Aorta (tissue), 5 donors: ENCODE measurements around the gene UBA52. TPM values are rescaled to one million over a fixed set of nuclear protein-coding genes. Genes with fewer than 3 reads are reported as not detected.

Source experiments
- ATAC-seq: fragments of 200-7000 bp; cut with Tn5 transposase; one replicate; pipeline ENCODE4 v1.9.1; 2022; ENCODE audit warnings: moderate library complexity; ENCODE audit not compliant: low FRiP score
- DNase-seq, 2 donors: peaks; one replicate each; pipeline ENCODE4 v3.0.0-alpha.2; 2020
- H3K27ac ChIP-seq, 2 donors: one replicate each; pipeline ENCODE4 v1.5.1; 2013; ENCODE audit warnings: low read length in 2 of 2, mild to moderate bottlenecking in 2 of 2, moderate library complexity in 2 of 2, control low read depth in 1 of 2, inconsistent platforms in 1 of 2, low read depth in 1 of 2
- H3K27me3 ChIP-seq, 2 donors: one replicate each; pipeline ENCODE4 v1.6.1; 2013; ENCODE audit warnings: control low read depth in 1 of 2, low read length in 1 of 2, mild to moderate bottlenecking in 1 of 2, moderate library complexity in 1 of 2; ENCODE audit not compliant: insufficient read depth in 2 of 2, control insufficient read depth in 1 of 2
- H3K36me3 ChIP-seq, 2 donors: one replicate each; pipeline ENCODE4 v1.6.1; 2013; ENCODE audit warnings: control low read depth in 1 of 2, low read length in 1 of 2, mild to moderate bottlenecking in 1 of 2; ENCODE audit not compliant: insufficient read depth in 2 of 2, control insufficient read depth in 1 of 2
- H3K4me1 ChIP-seq, 2 donors: one replicate each; pipeline ENCODE4 v1.6.1; 2013; ENCODE audit warnings: low read length in 2 of 2, control low read depth in 1 of 2, mild to moderate bottlenecking in 1 of 2, moderate library complexity in 1 of 2; ENCODE audit not compliant: insufficient read depth in 2 of 2, control insufficient read depth in 1 of 2
- H3K4me3 ChIP-seq, 2 donors: one replicate each; pipeline ENCODE4 v1.5.1; 2013; ENCODE audit warnings: low read length in 2 of 2, control low read depth in 1 of 2, mild to moderate bottlenecking in 1 of 2
- H3K9me3 ChIP-seq: one replicate; pipeline ENCODE4 v1.6.1; 2013; ENCODE audit warnings: mild to moderate bottlenecking, low read length; ENCODE audit not compliant: control insufficient read depth
- WGBS, 2 donors: extraction: QIAGEN DNeasy Blood & Tissue Kit; methylation state at CpG; one replicate each; pipeline ENCODE4 v1.1.7; 2013; 5-methylcytosine and 5-hydroxymethylcytosine counted together
- intact Hi-C, 2 donors: fragments of 100-400 bp; cut with DNase I; formaldehyde crosslinking; loops; one replicate each; pipeline versions ENCODE4 v1.14.2 to v1.15.0; 2022
- polyA plus RNA-seq, 2 donors: library from polyadenylated mRNA; stranded (reverse); fragments of 200-250 nt; gene quantifications; one replicate each; pipeline ENCODE4 v1.2.3, GENCODE V29; 2013
- total RNA-seq, 2 donors: library from RNA; stranded (reverse); fragmentation: NEBNext Ultra II Directional; extraction: Animal tissue kit (Norgen Biotek cat#: 25700); gene quantifications; one replicate each; pipeline ENCODE4 v1.2.1, GENCODE V29; 2021
- donor health status: healthy with polysubstance abuse.
- donor health status: Bipolar disorder and iron deficiency.
- donor health status: DM: no; HTN: no; CAD: no.
- donor health status: DM: no; HTN: no; CAD: no.
- donor health status: DM: yes; HTN: yes; CAD: no.

Gene UBA52
- total and polyA plus RNA-seq, 4 donors = 750 to 1,252 (median 1,006) TPM

DNA sequence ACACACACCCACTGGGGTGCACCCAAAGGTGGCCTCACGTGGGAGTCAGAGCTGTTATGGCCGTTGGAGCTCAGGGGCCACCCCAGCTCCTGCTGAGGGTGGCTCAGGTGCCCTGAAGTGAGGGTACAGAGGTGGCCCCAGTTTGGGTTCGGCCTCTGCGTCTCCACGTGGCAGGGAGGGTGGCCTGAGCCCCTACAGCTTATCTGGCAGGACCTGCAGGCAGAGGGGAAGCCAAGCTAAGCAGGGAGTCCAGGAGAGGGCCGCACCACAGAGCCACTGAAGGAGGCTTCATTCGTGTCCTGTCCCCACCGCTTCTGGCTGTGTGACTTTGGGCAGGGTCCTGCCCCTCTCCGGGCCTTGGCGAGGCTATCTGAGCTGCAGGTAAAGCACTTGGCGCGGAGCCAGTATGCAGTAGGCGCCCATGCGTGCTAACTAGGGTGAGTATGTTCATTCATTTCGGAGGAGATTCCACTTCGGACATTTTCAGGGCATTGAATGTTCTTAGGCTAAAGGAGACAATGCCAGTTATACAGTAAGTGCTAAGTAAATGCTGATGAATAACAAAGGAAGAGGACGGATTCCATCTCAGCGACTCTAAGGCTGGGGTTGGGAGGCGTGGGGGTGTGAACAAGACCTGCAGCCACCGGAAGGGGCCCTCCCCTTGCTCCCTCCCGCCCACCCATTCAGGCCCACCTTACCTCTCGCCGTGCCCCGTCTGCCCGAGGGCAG lies 21.9 kb downstream of the UBA52 start:
- 31 to 32% methylated on average over 25 of the region's 25 CpGs for WGBS, 2 donors
- DNase-seq = no peak

DNA sequence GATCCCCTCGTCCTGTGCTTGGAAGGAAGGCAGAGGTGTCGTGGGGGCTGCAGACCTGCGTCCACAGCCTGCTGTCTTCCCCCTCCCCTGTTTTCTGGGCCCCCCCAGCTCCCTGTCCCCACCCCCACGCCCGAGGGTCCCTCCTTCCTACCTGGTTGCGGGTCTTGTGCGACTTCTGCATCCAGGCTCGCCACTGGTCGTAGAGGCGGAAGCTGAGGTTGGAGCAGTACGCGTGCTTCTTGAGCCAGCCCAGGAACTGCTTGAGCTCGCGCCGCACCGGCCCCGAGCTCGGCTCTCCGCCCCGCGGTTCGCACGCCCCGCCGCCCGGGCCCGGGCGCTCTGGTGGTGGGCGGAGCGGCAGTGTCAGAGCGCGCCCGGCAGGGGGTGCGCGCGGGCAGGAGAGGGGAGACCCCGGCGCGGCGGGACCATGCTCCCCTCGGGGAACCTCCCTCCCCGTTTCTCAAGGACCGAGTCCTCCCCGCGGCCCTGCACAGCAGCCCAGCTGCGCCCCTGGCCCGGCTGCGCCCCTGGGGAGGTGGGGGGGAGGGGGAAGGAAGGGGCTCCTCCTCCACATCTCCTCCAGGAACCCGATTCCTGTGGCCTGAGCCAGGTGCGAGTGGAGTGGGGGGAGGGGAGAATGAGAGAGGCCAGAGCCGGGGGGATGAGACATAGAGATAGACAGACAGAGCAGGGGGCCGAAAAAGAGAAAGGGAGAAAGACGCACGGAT lies 22.6 kb downstream of the UBA52 start:
- Histone ChIP-seq H3K36me3 (no peaks in the 10 kb centered on the region), H3K4me1 (no peaks in the 10 kb centered on the region), H3K9me3 (no peaks in the 10 kb centered on the region), H3K4me3 (no peak overlapping the region), H3K27ac (no peak overlapping the region), H3K27me3 (no peaks in the 10 kb centered on the region)
- 0 to 1% methylated on average over 50 to 54 of the region's 54 CpGs for WGBS, 2 donors
- ATAC-seq (peak; percentile 88), DNase-seq (peak; percentile 84 to 93)
- intact Hi-C loops = loop anchor here (2.0 to 10.0 kb wide), 3 partner anchors 88 to 253 kb away; partner anchors contain the start of gene CRTC1 (in 1 of the 2)

More for the DNA sequence above, 21.9 kb downstream of the UBA52 start:
- H3K27ac ChIP-seq = no peak overlapping the region
- H3K36me3 ChIP-seq = no peaks in the 10 kb centered on the region
- H3K27me3 ChIP-seq = no peaks in the 10 kb centered on the region
- ATAC-seq = no peak
- H3K4me3 ChIP-seq = no peak overlapping the region
- no peaks in the 10 kb centered on the region for H3K9me3 ChIP-seq
- intact Hi-C loops = loop anchor here (2.0 to 10.0 kb wide), 3 partner anchors 89 to 253 kb away; partner anchors contain the start of gene CRTC1 (in 1 of the 2)
- no peaks in the 10 kb centered on the region for H3K4me1 ChIP-seq

DNA sequence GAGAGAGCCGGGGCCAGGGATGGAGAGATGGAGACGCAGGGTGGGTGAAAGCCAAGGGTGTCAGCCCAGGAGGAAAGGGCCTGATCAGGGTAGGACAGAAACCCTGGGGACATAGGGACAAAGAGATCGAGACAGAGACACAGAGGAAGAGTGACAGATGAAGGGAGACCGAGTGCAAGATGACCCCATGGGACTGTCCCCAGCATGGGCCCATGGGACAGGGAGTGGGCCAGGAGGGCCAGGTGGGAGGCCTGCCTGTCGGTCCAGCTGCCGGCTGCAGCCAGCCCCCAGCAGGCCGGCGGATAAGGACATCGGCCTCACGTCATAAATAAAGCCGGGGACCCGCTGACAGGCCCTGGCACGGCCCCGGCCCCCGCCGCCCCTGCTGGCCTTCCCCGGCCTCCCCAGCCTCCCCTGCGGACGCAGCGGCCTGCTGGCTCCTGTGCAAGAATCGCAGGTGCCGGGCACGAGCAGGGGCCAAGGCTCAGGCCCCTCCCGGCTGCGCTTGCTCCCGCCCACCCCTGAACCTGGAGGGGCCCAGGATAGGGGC lies 23.2 kb downstream of the UBA52 start:
- H3K4me1 ChIP-seq = no peaks in the 10 kb centered on the region
- 10 to 13% methylated on average over 21 to 26 of the region's 26 CpGs for WGBS, 2 donors
- no peaks in the 10 kb centered on the region for H3K27me3 ChIP-seq
- H3K36me3 ChIP-seq = no peaks in the 10 kb centered on the region
- ATAC-seq (no peak), DNase-seq (no peak)
- H3K4me3 ChIP-seq = no peak overlapping the region
- no peak overlapping the region for H3K27ac ChIP-seq
- H3K9me3 ChIP-seq = no peaks in the 10 kb centered on the region
- intact Hi-C loops = loop anchor here (2.0 to 10.0 kb wide), 4 partner anchors 82 to 252 kb away; partner anchors contain the start of gene CRTC1 (in 1 of the 2)

DNA sequence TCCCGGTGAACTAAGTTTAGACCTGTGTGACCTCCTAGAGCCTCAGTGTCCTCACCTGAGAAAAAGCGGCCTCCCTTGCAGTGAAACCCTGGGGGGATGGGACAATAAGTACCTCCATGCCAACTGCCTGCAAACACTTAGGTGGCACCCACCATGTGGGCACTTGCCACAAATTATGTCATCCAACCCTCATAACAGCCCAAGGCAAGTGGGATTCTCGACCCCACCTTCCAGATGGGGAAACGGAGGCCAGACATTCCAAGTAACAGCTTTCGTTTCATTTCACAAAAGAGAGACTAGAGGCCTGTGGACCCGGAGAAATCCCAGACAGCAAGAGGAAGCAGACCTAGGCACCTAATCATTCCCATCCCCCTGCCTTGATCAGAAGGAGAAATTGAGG lies 23.8 kb downstream of the UBA52 start:
- H3K27me3 ChIP-seq = no peaks in the 10 kb centered on the region
- no peak overlapping the region for H3K27ac ChIP-seq
- no peak for DNase-seq
- WGBS, 2 donors = 76 to 77% methylated on average over 6 of the region's 6 CpGs
- H3K4me1 ChIP-seq = no peaks in the 10 kb centered on the region
- intact Hi-C loops = loop anchor here (2.0 to 10.0 kb wide), 3 partner anchors 82 to 251 kb away; no protein-coding TSS in a partner anchor
- no peaks in the 10 kb centered on the region for H3K36me3 ChIP-seq
- no peak overlapping the region for H3K4me3 ChIP-seq
- no peak for ATAC-seq
- H3K9me3 ChIP-seq = no peaks in the 10 kb centered on the region

DNA sequence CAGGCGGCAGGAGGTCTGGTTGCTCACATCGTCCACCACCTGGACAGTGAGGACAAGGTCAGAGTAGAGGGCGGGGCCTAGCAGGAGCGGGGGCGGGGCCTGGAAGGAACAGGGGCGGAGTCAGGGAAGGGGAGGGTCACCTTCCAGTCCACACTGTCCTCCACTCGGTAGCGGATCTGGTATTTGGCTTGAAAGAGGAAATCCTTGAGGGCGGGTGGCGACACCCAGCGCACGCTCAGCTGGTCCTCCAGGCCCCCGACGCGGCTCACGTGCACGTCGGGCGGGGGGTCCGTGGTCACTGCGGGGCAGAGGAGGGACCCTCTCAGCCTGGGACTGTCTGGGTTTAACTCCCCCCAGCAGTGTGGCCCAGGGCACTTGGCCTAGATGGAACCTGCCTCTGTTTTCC lies 25.1 kb downstream of the UBA52 start:
- peak; percentile 3 for ATAC-seq
- no peak overlapping the region for H3K4me3 ChIP-seq
- H3K4me1 ChIP-seq = no peaks in the 10 kb centered on the region
- WGBS, 2 donors = 17 to 24% methylated on average over 17 to 21 of the region's 21 CpGs
- H3K36me3 ChIP-seq = no peaks in the 10 kb centered on the region
- intact Hi-C loops = loop anchor here in 1 of 2 donors (5.0 to 10.0 kb wide), 2 partner anchors 81 to 248 kb away; no protein-coding TSS in a partner anchor
- H3K9me3 ChIP-seq = no peaks in the 10 kb centered on the region
- no peak overlapping the region for H3K27ac ChIP-seq
- peak in 1 of 2 donors; percentile 63 for DNase-seq
- H3K27me3 ChIP-seq = no peaks in the 10 kb centered on the region

DNA sequence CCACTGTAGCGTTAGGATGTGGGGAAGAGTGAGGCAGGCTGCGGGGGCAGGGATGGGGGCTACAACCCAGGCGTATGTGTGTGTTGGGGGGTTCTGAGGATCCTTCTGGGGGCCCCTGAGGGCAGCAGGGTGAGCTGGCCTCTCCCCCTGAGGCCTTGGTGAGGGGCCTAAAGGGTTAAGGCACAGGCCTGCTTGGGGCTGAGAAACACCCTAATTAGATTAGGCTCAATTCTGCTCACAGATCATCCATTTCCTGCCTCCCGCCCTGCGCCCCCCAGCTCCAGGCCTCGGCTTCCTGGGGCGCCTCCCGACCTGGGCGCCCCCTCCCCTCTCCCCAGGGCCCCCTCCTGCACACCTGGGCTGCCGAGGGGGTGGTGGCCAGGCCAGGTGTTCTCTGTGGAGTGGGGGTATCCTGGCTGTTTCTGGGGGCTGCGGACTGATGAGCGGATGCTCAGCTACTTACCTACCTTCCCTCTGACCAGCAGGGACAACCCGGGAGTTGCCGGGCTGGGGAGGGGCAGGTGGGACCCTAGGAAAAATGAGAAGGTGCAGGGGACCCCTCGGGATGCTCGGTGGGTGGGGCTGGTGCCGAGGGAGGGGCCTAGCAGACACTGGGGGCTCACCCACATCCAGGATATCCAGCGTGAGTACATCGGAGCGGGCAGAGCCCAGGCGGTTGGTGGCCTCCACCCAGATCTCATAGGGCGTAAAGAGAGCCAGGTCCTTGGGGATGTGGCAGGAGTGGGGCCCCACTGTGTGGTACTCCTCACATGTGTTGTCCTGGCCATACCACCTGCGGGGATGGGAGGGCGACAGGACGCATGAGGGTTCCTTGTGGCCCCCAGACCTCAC lies 26.4 kb downstream of the UBA52 start:
- H3K27me3 ChIP-seq = no peaks in the 10 kb centered on the region
- no peaks in the 10 kb centered on the region for H3K9me3 ChIP-seq
- H3K36me3 ChIP-seq = no peaks in the 10 kb centered on the region
- DNase-seq (no peak), ATAC-seq (no peak)
- no peak overlapping the region for H3K27ac ChIP-seq
- 48 to 49% methylated on average over 19 to 25 of the region's 25 CpGs for WGBS, 2 donors
- H3K4me1 ChIP-seq = no peaks in the 10 kb centered on the region
- intact Hi-C loops = loop anchor here in 1 of 2 donors (5.0 to 10.0 kb wide), 2 partner anchors 79 to 247 kb away; no protein-coding TSS in a partner anchor
- no peak overlapping the region for H3K4me3 ChIP-seq

DNA sequence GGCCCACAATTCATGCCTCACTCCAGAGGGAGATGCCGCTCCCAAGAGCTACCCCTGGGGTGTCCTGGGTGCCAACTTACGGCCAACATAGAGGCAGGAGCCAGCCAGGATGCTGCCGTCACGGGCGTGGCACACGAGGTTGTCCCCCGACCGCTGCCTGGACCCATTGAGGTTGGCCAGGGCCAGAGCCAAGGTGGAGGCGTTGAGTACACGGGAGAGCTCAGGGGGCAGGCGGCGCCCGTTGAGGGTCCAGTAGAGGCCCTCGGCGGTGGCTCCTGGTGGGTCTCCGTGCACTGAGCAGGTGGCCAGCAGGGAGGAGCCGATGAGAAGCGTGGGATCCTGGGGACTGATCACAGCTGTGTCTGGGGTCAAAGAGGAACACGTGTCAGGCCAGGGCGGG lies 27.8 kb downstream of the UBA52 start:
- 88 to 91% methylated on average over 20 of the region's 20 CpGs for WGBS, 2 donors
- Histone ChIP-seq H3K36me3 (no peaks in the 10 kb centered on the region), H3K4me1 (no peaks in the 10 kb centered on the region), H3K27ac (no peak overlapping the region), H3K4me3 (no peak overlapping the region), H3K9me3 (no peaks in the 10 kb centered on the region), H3K27me3 (no peaks in the 10 kb centered on the region)
- ATAC-seq (no peak), DNase-seq (no peak)
- intact Hi-C loops = loop anchor here in 1 of 2 donors (5.0 to 10.0 kb wide), 2 partner anchors 78 to 245 kb away; no protein-coding TSS in a partner anchor
